Mesenchymal stem cell (in vitro differentiated cells and primary cell): ENCODE measurements around the gene KIF23.

Source experiments
- DNase-seq: peaks from one replicate; pipeline ENCODE4 v3.0.0-alpha.2; 2013
- H2AFZ ChIP-seq: one replicate; pipeline ENCODE4 v1.6.1; 2013; ENCODE audit warnings: low read depth, mild to moderate bottlenecking, control low read depth, inconsistent platforms, low read length, moderate library complexity
- H2AK5ac ChIP-seq: 2 replicates; pipeline ENCODE4 v1.6.1; 2013; ENCODE audit warnings: low read length, moderate library complexity, mild to moderate bottlenecking, inconsistent platforms; ENCODE audit not compliant: severe bottlenecking
- H2BK120ac ChIP-seq: one replicate; pipeline ENCODE4 v1.6.1; 2013; ENCODE audit warnings: low read depth, mild to moderate bottlenecking, inconsistent platforms, low read length, moderate library complexity
- H2BK12ac ChIP-seq, 2 experiments: one replicate each; pipeline ENCODE4 v1.6.1; 2013; ENCODE audit warnings: inconsistent platforms in 2 of 2, low read length in 2 of 2, mild to moderate bottlenecking in 2 of 2, moderate library complexity in 2 of 2, control low read depth in 1 of 2
- H2BK15ac ChIP-seq: one replicate; pipeline ENCODE4 v1.6.1; 2013; ENCODE audit warnings: mild to moderate bottlenecking, low read depth, inconsistent platforms; ENCODE audit not compliant: poor library complexity, severe bottlenecking
- H2BK5ac ChIP-seq: 2 replicates; pipeline ENCODE4 v1.6.1; 2013; ENCODE audit warnings: low read depth, mild to moderate bottlenecking, low read length, control low read depth, inconsistent platforms; ENCODE audit not compliant: poor library complexity, severe bottlenecking
- H3K14ac ChIP-seq, 2 experiments: one replicate each; pipeline ENCODE4 v1.6.1; 2013; ENCODE audit warnings: inconsistent platforms in 2 of 2, low read length in 2 of 2, control low read depth in 1 of 2, mild to moderate bottlenecking in 1 of 2, moderate library complexity in 1 of 2
- H3K18ac ChIP-seq, 2 experiments: one replicate each; pipeline ENCODE4 v1.6.1; 2013; ENCODE audit warnings: inconsistent platforms in 2 of 2, low read length in 2 of 2, control low read depth in 1 of 2, low read depth in 1 of 2, mild to moderate bottlenecking in 1 of 2
- H3K23ac ChIP-seq, 2 experiments: one replicate each; pipeline ENCODE4 v1.6.1; 2013; ENCODE audit warnings: inconsistent platforms in 2 of 2, low read length in 2 of 2, mild to moderate bottlenecking in 2 of 2, moderate library complexity in 2 of 2, control low read depth in 1 of 2
- H3K27ac ChIP-seq: 2 replicates; pipeline ENCODE4 v1.5.1; 2013; ENCODE audit warnings: mild to moderate bottlenecking, moderate library complexity, low read length, control low read depth, inconsistent platforms; ENCODE audit not compliant: poor library complexity, severe bottlenecking
- H3K27me3 ChIP-seq, 2 experiments: 2 replicates each; pipeline versions ENCODE4 v1.6.1 to v1.7.0; 2013; ENCODE audit warnings: low read length in 2 of 2, mild to moderate bottlenecking in 2 of 2, moderate library complexity in 2 of 2, control low read depth in 1 of 2, inconsistent platforms in 1 of 2; ENCODE audit not compliant: control insufficient read depth in 1 of 2, insufficient read depth in 1 of 2
- H3K36me3 ChIP-seq, 2 experiments: 2 replicates each; pipeline versions ENCODE4 v1.6.1 to v1.7.0; 2013; ENCODE audit warnings: low read length in 2 of 2, control low read depth in 1 of 2, inconsistent platforms in 1 of 2, low read depth in 1 of 2, mild to moderate bottlenecking in 1 of 2; ENCODE audit not compliant: insufficient read depth in 2 of 2, control insufficient read depth in 1 of 2
- H3K4ac ChIP-seq, 2 experiments: one replicate each; pipeline ENCODE4 v1.6.1; 2013; ENCODE audit warnings: inconsistent platforms in 2 of 2, low read length in 2 of 2, mild to moderate bottlenecking in 2 of 2, moderate library complexity in 2 of 2, control low read depth in 1 of 2, low read depth in 1 of 2
- H3K4me1 ChIP-seq: 2 replicates; pipeline ENCODE4 v1.6.1; 2013; ENCODE audit warnings: low read depth, low read length, control low read depth; ENCODE audit not compliant: control insufficient read depth, insufficient read depth
- H3K4me2 ChIP-seq: 2 replicates; pipeline ENCODE4 v1.6.1; 2013; ENCODE audit warnings: low read length, mild to moderate bottlenecking, inconsistent platforms; ENCODE audit not compliant: poor library complexity, severe bottlenecking
- H3K4me3 ChIP-seq, 2 experiments: 2 replicates each; pipeline versions ENCODE4 v1.5.1 to v1.7.0; 2013; ENCODE audit warnings: low read length in 2 of 2, mild to moderate bottlenecking in 2 of 2, control low read depth in 1 of 2, low read depth in 1 of 2; ENCODE audit not compliant: insufficient read depth in 1 of 2
- H3K79me1 ChIP-seq: replicated peaks from 2 replicates; pipeline ENCODE4 v1.6.1; 2013; ENCODE audit warnings: mild to moderate bottlenecking, control low read depth, low read length, inconsistent platforms; ENCODE audit not compliant: poor library complexity, severe bottlenecking
- H3K9ac ChIP-seq: 2 replicates; pipeline ENCODE4 v1.7.0; 2013; ENCODE audit warnings: mild to moderate bottlenecking, low read length, moderate library complexity
- H3K9me3 ChIP-seq: 2 replicates; pipeline ENCODE4 v1.7.0; 2013; ENCODE audit warnings: mild to moderate bottlenecking, low read length; ENCODE audit not compliant: control insufficient read depth
- H4K8ac ChIP-seq: one replicate; pipeline ENCODE4 v1.6.1; 2013; ENCODE audit warnings: inconsistent platforms, mild to moderate bottlenecking, low read length, moderate library complexity
- H4K91ac ChIP-seq: one replicate; pipeline ENCODE4 v1.6.1; 2013; ENCODE audit warnings: mild to moderate bottlenecking, low read length, inconsistent platforms
- WGBS: methylation state at CpG from one replicate; pipeline ENCODE4 v1.1.7; 2013; ENCODE audit warnings: mixed read lengths; 5-methylcytosine and 5-hydroxymethylcytosine counted together

KIF23 gene

GRCh38 chr15:69462493-69463181 lies 48.5 kb downstream of the KIF23 start:
- Histone ChIP-seq H2BK5ac (peak overlapping the region; percentile 54), H2AK5ac (no peak overlapping the region)

GRCh38 chr15:69463182-69463756 lies 49.1 kb downstream of the KIF23 start:
- Histone ChIP-seq H2BK15ac (peak overlapping the region; percentile 45), H2BK5ac (no peak overlapping the region), H2AK5ac (no peak overlapping the region), H3K18ac (peak overlapping the region in 1 of 2 experiments; percentile 60), H3K23ac (no peak overlapping the region), H4K8ac (peak overlapping the region; percentile 63), H3K27me3 (peaks cover 0 to 4% of the 10 kb centered on the region in 2 experiments), H3K27ac (peak overlapping the region; percentile 90), H3K4me2 (peak overlapping the region; percentile 55), H3K79me1 (peaks cover 5% of the 10 kb centered on the region), H2AFZ (no peak overlapping the region), H3K4me3 (peak overlapping the region; percentile 39 to 80), H3K4ac (peak overlapping the region in 1 of 2 experiments; percentile 41), H3K4me1 (peaks cover 12% of the 10 kb centered on the region), H3K36me3 (no peaks in the 10 kb centered on the region), H3K14ac (no peak overlapping the region), H2BK120ac (peak overlapping the region; percentile 50), H2BK12ac (peak overlapping the region in 1 of 2 experiments; percentile 68), H4K91ac (no peak overlapping the region), H3K9ac (peak overlapping the region; percentile 97), H3K9me3 (no peaks in the 10 kb centered on the region)
- DNase-seq = no peak
- 64% methylated on average over 11 of the region's 13 CpGs for WGBS

More at GRCh38 chr15:69462493-69463181, 48.5 kb downstream of the KIF23 start:
- peak; percentile 98 for DNase-seq
- 14% methylated on average over 44 of the region's 46 CpGs for WGBS
- Histone ChIP-seq H4K8ac (peak overlapping the region; percentile 95), H2AFZ (no peak overlapping the region), H3K14ac (no peak overlapping the region), H3K4me1 (peaks cover 8% of the 10 kb centered on the region), H3K23ac (no peak overlapping the region), H3K9me3 (no peaks in the 10 kb centered on the region), H3K27me3 (peaks cover 0 to 4% of the 10 kb centered on the region in 2 experiments), H3K18ac (peak overlapping the region; percentile 28 to 60), H2BK120ac (peak overlapping the region; percentile 50), H2BK15ac (peak overlapping the region; percentile 45), H3K36me3 (peaks cover 0 to 4% of the 10 kb centered on the region in 2 experiments), H4K91ac (peak overlapping the region; percentile 70), H3K4me2 (peak overlapping the region; percentile 69), H2BK12ac (peak overlapping the region in 1 of 2 experiments; percentile 68), H3K9ac (peak overlapping the region; percentile 97), H3K79me1 (peaks cover 5% of the 10 kb centered on the region), H3K4ac (no peak overlapping the region), H3K27ac (peak overlapping the region; percentile 90), H3K4me3 (peak overlapping the region; percentile 39 to 80)

GRCh38 chr15:69465253-69465652 lies 51.1 kb downstream of the KIF23 start:
- Histone ChIP-seq H3K4me1 (peaks cover 27% of the 10 kb centered on the region), H3K27me3 (peaks cover 0 to 4% of the 10 kb centered on the region in 2 experiments), H3K23ac (no peak overlapping the region), H3K9me3 (no peaks in the 10 kb centered on the region), H2BK15ac (no peak overlapping the region), H2BK12ac (no peak overlapping the region), H3K4me3 (no peak overlapping the region), H4K91ac (no peak overlapping the region), H3K27ac (no peak overlapping the region), H2BK5ac (no peak overlapping the region), H3K18ac (no peak overlapping the region), H3K4me2 (no peak overlapping the region), H4K8ac (no peak overlapping the region), H3K14ac (no peak overlapping the region), H2AFZ (no peak overlapping the region), H3K4ac (no peak overlapping the region), H3K36me3 (no peaks in the 10 kb centered on the region), H2AK5ac (no peak overlapping the region), H2BK120ac (no peak overlapping the region), H3K79me1 (peaks cover 5% of the 10 kb centered on the region), H3K9ac (no peak overlapping the region)
- DNase-seq = no peak
- WGBS = 100% methylated on average over 1 of the region's 1 CpG

GRCh38 chr15:69466733-69467132 lies 52.6 kb downstream of the KIF23 start:
- no peaks in the 10 kb centered on the region for H3K36me3 ChIP-seq
- H2AFZ ChIP-seq = no peak overlapping the region
- peaks cover 5% of the 10 kb centered on the region for H3K79me1 ChIP-seq
- no peak overlapping the region for H3K27ac ChIP-seq
- peaks cover 27% of the 10 kb centered on the region for H3K4me1 ChIP-seq
- no peak overlapping the region for H2BK15ac ChIP-seq
- no peak overlapping the region for H2BK12ac ChIP-seq
- no peak overlapping the region for H3K9ac ChIP-seq
- H2BK5ac ChIP-seq = no peak overlapping the region
- H3K4me3 ChIP-seq = no peak overlapping the region
- no peak overlapping the region for H4K91ac ChIP-seq
- H2AK5ac ChIP-seq = no peak overlapping the region
- 91% methylated on average over 2 of the region's 2 CpGs for WGBS
- H3K27me3 ChIP-seq = peaks cover 0 to 14% of the 10 kb centered on the region in 2 experiments
- no peak overlapping the region for H3K18ac ChIP-seq
- no peak overlapping the region for H3K4ac ChIP-seq
- H3K9me3 ChIP-seq = no peaks in the 10 kb centered on the region
- H3K14ac ChIP-seq = no peak overlapping the region
- DNase-seq = no peak
- H3K23ac ChIP-seq = no peak overlapping the region
- H2BK120ac ChIP-seq = no peak overlapping the region
- H4K8ac ChIP-seq = no peak overlapping the region
- H3K4me2 ChIP-seq = no peak overlapping the region
